GM19438 (cell line): Measurements from ENCODE around the gene PLET1.

ENCODE experiments used
- ATAC-seq: cut with Tn5 transposase; IDR thresholded peaks from one replicate; pipeline ENCODE4 v1.9.1; 2021; ENCODE audit warnings: low read depth; ENCODE audit not compliant: unreplicated experiment

The PLET1 gene

GRCh38 chr11:112260490-112260889 is at the start of gene PLET1:
TSS of gene PLET1 (minus strand) at chr11:112260860. CDS start at chr11:112260589, 271 bp downstream.
- ATAC-seq = no peak

GRCh38 chr11:112310419-112310818 is 49.8 kb upstream of the PLET1 start:
- no peak for ATAC-seq

GRCh38 chr11:112308651-112309050 is 48.0 kb upstream of the PLET1 start:
- no peak for ATAC-seq

GRCh38 chr11:112307616-112308015 is 47.0 kb upstream of the PLET1 start:
- no peak for ATAC-seq

- ATAC-seq = no peak
Measured at GRCh38 chr11:112306230-112306629, 45.6 kb upstream of the PLET1 start.

GRCh38 chr11:112304914-112305313 is 44.3 kb upstream of the PLET1 start:
- no peak for ATAC-seq

- ATAC-seq = no peak
Measured at GRCh38 chr11:112303616-112304015, 43.0 kb upstream of the PLET1 start.

- ATAC-seq = no peak
Measured at GRCh38 chr11:112302226-112302868, 41.7 kb upstream of the PLET1 start.

GRCh38 chr11:112300094-112300786 is 39.6 kb upstream of the PLET1 start:
- ATAC-seq = no peak

- ATAC-seq = no peak
Measured at GRCh38 chr11:112298535-112298934, 37.9 kb upstream of the PLET1 start.

- ATAC-seq = no peak
Measured at GRCh38 chr11:112297248-112297866, 36.7 kb upstream of the PLET1 start.

GRCh38 chr11:112296044-112296443 is 35.4 kb upstream of the PLET1 start:
- ATAC-seq = no peak

- no peak for ATAC-seq
Measured at GRCh38 chr11:112294688-112295340, 34.2 kb upstream of the PLET1 start.

- ATAC-seq = no peak
Measured at GRCh38 chr11:112293614-112294013, 33.0 kb upstream of the PLET1 start.

- no peak for ATAC-seq
Measured at GRCh38 chr11:112292785-112293407, 32.2 kb upstream of the PLET1 start.

GRCh38 chr11:112292188-112292587 is 31.5 kb upstream of the PLET1 start:
- ATAC-seq = no peak

GRCh38 chr11:112291191-112291590 is 30.5 kb upstream of the PLET1 start:
- ATAC-seq = no peak

GRCh38 chr11:112290493-112290850 is 29.8 kb upstream of the PLET1 start:
- ATAC-seq = no peak

GRCh38 chr11:112289588-112290492 is 29.2 kb upstream of the PLET1 start:
- ATAC-seq = peak; percentile 97

- no peak for ATAC-seq
Measured at GRCh38 chr11:112288021-112288420, 27.4 kb upstream of the PLET1 start.
